AG09309 (cell line): ENCODE measurements around the gene TSPAN17.
A peak's percentile ranks its signal among the peaks of the same experiment; 100 is the strongest.

Experiments
- DNase-seq: peaks from one replicate; pipeline ENCODE4 v3.0.0-alpha.2; 2010; ENCODE audit warnings: low read depth
- H3K4me3 ChIP-seq: 2 replicates; pipeline ENCODE4 v1.5.1; 2011; ENCODE audit warnings: mild to moderate bottlenecking, low read depth, low read length, moderate library complexity; ENCODE audit not compliant: control insufficient read depth
- CTCF ChIP-seq: IDR thresholded peaks from 2 replicates; pipeline ENCODE4 v1.5.1; 2011; ENCODE audit warnings: mild to moderate bottlenecking, low read depth, low read length, inconsistent platforms; ENCODE audit not compliant: insufficient read depth, control insufficient read depth; ENCODE audit errors: missing control alignments

The TSPAN17 gene

GRCh38 chr5:176658817-176659511 is 11.7 kb downstream of the TSPAN17 start:
- peak; percentile 32 for DNase-seq
- H3K4me3 ChIP-seq = no peak overlapping the region

GRCh38 chr5:176659512-176659839 is 12.2 kb downstream of the TSPAN17 start:
- DNase-seq = no peak
- TF ChIP-seq CTCF = no peak
- no peak overlapping the region for H3K4me3 ChIP-seq

More at GRCh38 chr5:176658817-176659511, 11.7 kb downstream of the TSPAN17 start:
- no peak for TF ChIP-seq CTCF

- no peak for TF ChIP-seq CTCF
- H3K4me3 ChIP-seq = no peak overlapping the region
- DNase-seq = no peak
These were observed 12.7 kb downstream of the TSPAN17 start for GRCh38 chr5:176659860-176660461.

GRCh38 chr5:176660530-176660859 is 13.2 kb downstream of the TSPAN17 start:
- no peak for TF ChIP-seq CTCF
- no peak overlapping the region for H3K4me3 ChIP-seq

GRCh38 chr5:176660860-176661641 is 13.8 kb downstream of the TSPAN17 start:
- no peak overlapping the region for H3K4me3 ChIP-seq
- peak; percentile 98 for TF ChIP-seq CTCF
- no peak for DNase-seq

More at GRCh38 chr5:176660530-176660859, 13.2 kb downstream of the TSPAN17 start:
- no peak for DNase-seq

GRCh38 chr5:176661676-176662075 is 14.4 kb downstream of the TSPAN17 start:
- TF ChIP-seq CTCF = no peak
- no peak for DNase-seq
- no peak overlapping the region for H3K4me3 ChIP-seq
